Skeletal muscle tissue (tissue), 4 donors: ENCODE measurements around the gene MYH14. TPM values are rescaled to one million over a fixed set of nuclear protein-coding genes. Genes with fewer than 3 reads are reported as not detected.
"Not testable (repeated sequence)": the region's sequence is repeated elsewhere in the genome, so short reads cannot be mapped to it uniquely, and the experiment has no call there.

ENCODE experiments used
- H3K27ac ChIP-seq: one replicate; pipeline ENCODE4 v1.7.0; 2013; ENCODE audit warnings: mild to moderate bottlenecking, low read depth, low read length, inconsistent platforms
- H3K27me3 ChIP-seq, 3 donors: one replicate each; pipeline ENCODE4 v1.7.0; 2013; ENCODE audit warnings: low read length in 3 of 3; ENCODE audit not compliant: control insufficient read depth in 3 of 3, insufficient read depth in 3 of 3
- H3K36me3 ChIP-seq, 3 donors: one replicate each; pipeline ENCODE4 v1.7.0; 2013; ENCODE audit warnings: low read length in 3 of 3; ENCODE audit not compliant: control insufficient read depth in 3 of 3, insufficient read depth in 3 of 3
- H3K4me1 ChIP-seq, 3 donors: one replicate each; pipeline ENCODE4 v1.7.0; 2013; ENCODE audit warnings: low read length in 3 of 3, mild to moderate bottlenecking in 3 of 3; ENCODE audit not compliant: control insufficient read depth in 3 of 3, insufficient read depth in 3 of 3
- H3K4me3 ChIP-seq, 3 donors: one replicate each; pipeline ENCODE4 v1.7.0; 2013; ENCODE audit warnings: low read length in 3 of 3
- H3K9ac ChIP-seq, 3 donors: one replicate each; pipeline ENCODE4 v1.7.0; 2013; ENCODE audit warnings: low read length in 3 of 3, mild to moderate bottlenecking in 3 of 3, moderate library complexity in 2 of 3, low read depth in 1 of 3
- H3K9me3 ChIP-seq, 3 donors: one replicate each; pipeline ENCODE4 v1.7.0; 2013; ENCODE audit warnings: low read length in 3 of 3; ENCODE audit not compliant: control insufficient read depth in 3 of 3
- total RNA-seq: library from RNA; depleted of rRNA; stranded (reverse); fragments of >200 nt; gene quantifications from one replicate; pipeline ENCODE4 v1.2.3, GENCODE V29; 2014
- donor health status: Osteomylitis.

MYH14 gene
- total RNA-seq, 1 donor from 2014 or later = 30.3 TPM

- H3K4me3 ChIP-seq = no peak overlapping the region
- H3K9ac ChIP-seq = no peak overlapping the region
- peaks cover 9 to 14% (median 11%) of the 10 kb centered on the region in 3 donors for H3K4me1 ChIP-seq
- H3K27ac ChIP-seq = no peak overlapping the region
- peaks cover 2 to 9% (median 9%) of the 10 kb centered on the region in 3 donors for H3K36me3 ChIP-seq
- no peaks in the 10 kb centered on the region for H3K9me3 ChIP-seq
- no peaks in the 10 kb centered on the region for H3K27me3 ChIP-seq
These were observed 28.4 kb downstream of the MYH14 start for GRCh38 chr19:50231821-50232220.

DNA sequence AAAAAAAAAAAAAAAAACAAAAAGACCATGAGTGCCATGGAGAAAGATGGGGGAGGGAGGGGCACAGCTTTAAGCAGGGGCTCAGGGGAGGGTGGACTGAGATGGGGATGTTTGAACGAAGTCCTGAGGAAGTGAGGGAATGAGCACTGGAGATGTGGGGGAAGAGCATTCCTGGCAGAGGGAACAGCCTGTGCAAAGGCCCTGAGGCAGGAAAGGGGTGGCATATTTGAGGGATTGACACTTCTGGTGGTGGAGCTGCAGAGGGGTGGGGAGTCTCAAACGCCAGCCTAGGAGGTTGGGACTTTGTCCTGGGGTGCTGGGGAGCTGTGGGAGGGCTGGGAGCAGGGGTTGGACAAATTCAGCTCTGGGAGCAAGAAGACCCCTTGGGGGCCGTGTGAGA, 29.2 kb downstream of the MYH14 start:
- no peaks in the 10 kb centered on the region for H3K27me3 ChIP-seq
- H3K27ac ChIP-seq = no peak overlapping the region
- H3K4me1 ChIP-seq = peaks cover 9 to 14% (median 11%) of the 10 kb centered on the region in 3 donors
- H3K9me3 ChIP-seq = no peaks in the 10 kb centered on the region
- H3K9ac ChIP-seq = no peak overlapping the region
- no peak overlapping the region for H3K4me3 ChIP-seq
- H3K36me3 ChIP-seq = peaks cover 2 to 9% (median 8%) of the 10 kb centered on the region in 3 donors

DNA sequence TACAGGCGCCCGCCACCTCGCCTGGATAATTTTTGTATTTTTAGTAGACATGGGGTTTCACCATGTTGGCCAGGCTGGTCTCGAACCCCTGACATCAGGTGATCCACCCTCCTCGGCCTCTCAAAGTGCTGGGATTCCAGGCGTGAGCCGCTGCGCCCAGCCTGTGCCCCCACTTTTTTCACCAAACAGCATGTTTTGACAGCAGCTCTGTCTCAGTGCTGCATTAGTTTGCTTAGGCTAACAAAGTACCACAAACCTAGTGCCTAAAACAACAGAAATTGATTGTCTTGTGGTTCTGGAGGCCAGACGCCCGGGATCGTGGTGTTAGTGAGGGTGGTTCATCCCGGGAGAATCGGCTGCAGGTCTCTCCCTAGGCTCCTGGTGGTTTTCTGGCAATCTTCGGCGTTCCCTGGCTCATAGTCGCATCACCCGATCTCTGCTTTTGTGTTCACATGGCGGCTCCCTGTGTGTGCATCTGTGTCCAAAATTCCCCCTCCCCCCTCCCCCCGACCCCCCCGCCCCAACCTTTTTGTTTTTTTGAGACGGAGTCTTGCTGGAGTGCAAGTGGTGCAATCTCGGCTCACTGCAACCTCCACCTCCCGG, 30.0 kb downstream of the MYH14 start:
- Histone ChIP-seq H3K27ac (peak overlapping the region; percentile 40), H3K9ac (no peak overlapping the region)

GRCh38 chr19:50237493-50237892, 34.1 kb downstream of the MYH14 start:
- not testable (repeated sequence) for H3K27ac ChIP-seq, H3K27me3 ChIP-seq, H3K4me3 ChIP-seq, H3K36me3 ChIP-seq, H3K9me3 ChIP-seq, H3K9ac ChIP-seq
- peaks cover 12 to 18% (median 13%) of the 10 kb centered on the region in 3 donors for H3K4me1 ChIP-seq

More for the DNA sequence above, 30.0 kb downstream of the MYH14 start:
- H3K4me3 ChIP-seq = no peak overlapping the region
- H3K27me3 ChIP-seq = no peaks in the 10 kb centered on the region
- peaks cover 9 to 14% (median 11%) of the 10 kb centered on the region in 3 donors for H3K4me1 ChIP-seq
- H3K9me3 ChIP-seq = no peaks in the 10 kb centered on the region
- H3K36me3 ChIP-seq = peaks cover 2 to 9% (median 5%) of the 10 kb centered on the region in 3 donors

DNA sequence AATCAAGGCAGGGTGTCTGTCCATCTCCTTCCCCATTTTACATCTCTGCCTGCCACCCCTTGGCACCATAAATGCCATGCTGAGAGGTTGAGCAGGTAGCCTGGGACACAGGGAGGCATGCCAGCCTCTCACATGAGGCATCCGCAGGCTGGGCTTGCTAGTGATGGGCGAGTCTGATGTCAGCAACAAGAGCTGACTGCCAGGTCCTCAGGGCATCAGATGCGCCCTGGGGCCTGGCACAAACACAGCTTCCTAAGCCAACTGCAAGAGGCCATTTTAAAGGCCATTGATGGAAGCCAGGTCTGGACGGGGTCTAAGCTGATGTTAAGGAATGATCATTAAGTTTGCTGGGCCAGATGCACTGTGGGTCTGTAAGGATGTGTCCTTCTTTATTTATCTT, 34.6 kb downstream of the MYH14 start:
- Histone ChIP-seq H3K4me3 (no peak overlapping the region), H3K27ac (no peak overlapping the region)

DNA sequence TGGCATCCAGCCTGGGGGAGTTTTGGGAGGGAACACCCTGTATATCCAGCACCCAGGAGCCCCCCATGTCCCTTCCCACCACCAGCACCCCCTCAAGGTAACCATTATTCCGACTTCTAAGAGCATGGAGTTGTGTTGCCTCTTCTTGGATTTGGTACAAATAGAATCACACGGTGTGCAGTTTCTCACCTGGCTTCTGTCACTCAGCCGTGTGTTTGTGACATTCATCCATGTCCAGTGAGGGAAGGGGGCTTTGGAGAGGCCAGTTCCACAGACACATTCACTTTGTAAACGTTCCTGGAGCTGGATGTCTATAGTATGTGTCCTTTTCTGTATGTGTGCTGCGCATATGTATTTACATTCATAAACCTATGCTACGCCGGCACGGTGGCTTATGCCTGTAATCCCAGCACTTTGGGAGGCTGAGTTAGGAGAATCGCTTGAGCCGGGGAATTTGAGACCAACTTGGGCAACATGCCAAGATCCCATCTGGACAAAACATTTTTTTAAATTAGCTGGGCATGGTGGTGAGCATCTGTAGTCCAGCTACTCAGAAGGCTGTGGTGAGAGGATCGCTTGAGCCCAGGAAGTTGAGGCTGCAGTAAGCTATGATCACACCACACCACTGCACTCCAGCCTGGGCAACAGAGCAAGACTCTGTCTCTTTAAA, 36.6 kb downstream of the MYH14 start:
- Histone ChIP-seq H3K4me3 (no peak overlapping the region), H3K27ac (no peak overlapping the region)

More for the DNA sequence above, 34.6 kb downstream of the MYH14 start:
- Histone ChIP-seq H3K9me3 (no peaks in the 10 kb centered on the region), H3K9ac (no peak overlapping the region), H3K4me1 (peaks cover 12 to 18% (median 13%) of the 10 kb centered on the region in 3 donors), H3K36me3 (peaks cover 0 to 5% (median 2%) of the 10 kb centered on the region in 3 donors), H3K27me3 (no peaks in the 10 kb centered on the region)

GRCh38 chr19:50242581-50242980, 39.2 kb downstream of the MYH14 start:
- Histone ChIP-seq H3K27me3 (no peaks in the 10 kb centered on the region), H3K4me3 (no peak overlapping the region), H3K4me1 (peaks cover 2 to 4% (median 3%) of the 10 kb centered on the region in 3 donors), H3K9me3 (no peaks in the 10 kb centered on the region), H3K27ac (no peak overlapping the region), H3K9ac (no peak overlapping the region), H3K36me3 (peaks cover 4 to 15% (median 4%) of the 10 kb centered on the region in 3 donors)

More for the DNA sequence above, 36.6 kb downstream of the MYH14 start:
- Histone ChIP-seq H3K9me3 (no peaks in the 10 kb centered on the region), H3K9ac (no peak overlapping the region), H3K27me3 (no peaks in the 10 kb centered on the region), H3K4me1 (peaks cover 2 to 4% (median 3%) of the 10 kb centered on the region in 3 donors), H3K36me3 (peaks cover 2 to 5% (median 4%) of the 10 kb centered on the region in 3 donors)

GRCh38 chr19:50244695-50245094, 41.3 kb downstream of the MYH14 start:
- H3K27me3 ChIP-seq = no peaks in the 10 kb centered on the region
- H3K36me3 ChIP-seq = peaks cover 4 to 25% (median 8%) of the 10 kb centered on the region in 3 donors
- H3K9me3 ChIP-seq = no peaks in the 10 kb centered on the region
- no peak overlapping the region for H3K9ac ChIP-seq
- no peak overlapping the region for H3K4me3 ChIP-seq
- H3K4me1 ChIP-seq = peaks cover 2 to 4% (median 3%) of the 10 kb centered on the region in 3 donors
- H3K27ac ChIP-seq = no peak overlapping the region

GRCh38 chr19:50248413-50248812, 45.0 kb downstream of the MYH14 start:
- H3K4me3 ChIP-seq = no peak overlapping the region
- no peaks in the 10 kb centered on the region for H3K4me1 ChIP-seq
- no peak overlapping the region for H3K9ac ChIP-seq
- no peaks in the 10 kb centered on the region for H3K27me3 ChIP-seq
- no peak overlapping the region for H3K27ac ChIP-seq
- H3K36me3 ChIP-seq = peaks cover 23 to 51% (median 33%) of the 10 kb centered on the region in 3 donors
- H3K9me3 ChIP-seq = peaks cover 0 to 3% (median 2%) of the 10 kb centered on the region in 3 donors

- Histone ChIP-seq H3K27ac (no peak overlapping the region), H3K27me3 (no peaks in the 10 kb centered on the region), H3K4me1 (no peaks in the 10 kb centered on the region), H3K4me3 (no peak overlapping the region), H3K9me3 (peaks cover 0 to 3% (median 2%) of the 10 kb centered on the region in 3 donors), H3K36me3 (peaks cover 23 to 53% (median 35%) of the 10 kb centered on the region in 3 donors), H3K9ac (no peak overlapping the region)
These were observed 45.4 kb downstream of the MYH14 start for GRCh38 chr19:50248826-50249225.
